Mesothelial cell of epicardium (in vitro differentiated cells): Measurements from ENCODE around the gene NSUN4. TPM values are rescaled to one million over a fixed set of nuclear protein-coding genes. Genes with fewer than 3 reads are reported as not detected.
"Not testable (repeated sequence)": the region's sequence is repeated elsewhere in the genome, so short reads cannot be mapped to it uniquely, and the experiment has no call there.

Source experiments
- DNase-seq, 2 experiments: peaks; one replicate each; pipeline ENCODE4 v3.0.0; 2021; ENCODE audit warnings: low spot score in 2 of 2; ENCODE audit not compliant: unreplicated experiment in 2 of 2
- H3K27ac Mint-ChIP-seq: 2 replicates; pipeline ENCODE4 v1.8.0; 2021; ENCODE audit warnings: mixed read lengths
- H3K27me3 Mint-ChIP-seq: 2 replicates; pipeline ENCODE4 v1.8.0; 2021; ENCODE audit warnings: low read depth, mixed read lengths
- H3K36me3 Mint-ChIP-seq: 2 replicates; pipeline ENCODE4 v1.8.0; 2021; ENCODE audit warnings: mixed read lengths
- H3K4me1 Mint-ChIP-seq: 2 replicates; pipeline ENCODE4 v1.8.0; 2021; ENCODE audit warnings: mixed read lengths
- H3K4me3 Mint-ChIP-seq: 2 replicates; pipeline ENCODE4 v1.8.0; 2021; ENCODE audit warnings: mild to moderate bottlenecking, moderate library complexity, mixed read lengths
- H3K9me3 Mint-ChIP-seq: 2 replicates; pipeline ENCODE4 v1.8.0; 2021; ENCODE audit warnings: mixed read lengths
- total RNA-seq: library from RNA; stranded (reverse); gene quantifications from 3 replicates; pipeline ENCODE4 v1.2.1, GENCODE V29; 2021
- TF ChIP-seq, protein P1 (sequence below): fragments of 200-600 bp; sonication (generic); IDR thresholded peaks from one replicate; pipeline ENCODE4 v1.5.0; 2021; ENCODE audit warnings: antibody characterized with exemption; ENCODE audit not compliant: unreplicated experiment

NSUN4 gene
- total RNA-seq, 1 donor from 2014 or later = 23.5 TPM

DNA sequence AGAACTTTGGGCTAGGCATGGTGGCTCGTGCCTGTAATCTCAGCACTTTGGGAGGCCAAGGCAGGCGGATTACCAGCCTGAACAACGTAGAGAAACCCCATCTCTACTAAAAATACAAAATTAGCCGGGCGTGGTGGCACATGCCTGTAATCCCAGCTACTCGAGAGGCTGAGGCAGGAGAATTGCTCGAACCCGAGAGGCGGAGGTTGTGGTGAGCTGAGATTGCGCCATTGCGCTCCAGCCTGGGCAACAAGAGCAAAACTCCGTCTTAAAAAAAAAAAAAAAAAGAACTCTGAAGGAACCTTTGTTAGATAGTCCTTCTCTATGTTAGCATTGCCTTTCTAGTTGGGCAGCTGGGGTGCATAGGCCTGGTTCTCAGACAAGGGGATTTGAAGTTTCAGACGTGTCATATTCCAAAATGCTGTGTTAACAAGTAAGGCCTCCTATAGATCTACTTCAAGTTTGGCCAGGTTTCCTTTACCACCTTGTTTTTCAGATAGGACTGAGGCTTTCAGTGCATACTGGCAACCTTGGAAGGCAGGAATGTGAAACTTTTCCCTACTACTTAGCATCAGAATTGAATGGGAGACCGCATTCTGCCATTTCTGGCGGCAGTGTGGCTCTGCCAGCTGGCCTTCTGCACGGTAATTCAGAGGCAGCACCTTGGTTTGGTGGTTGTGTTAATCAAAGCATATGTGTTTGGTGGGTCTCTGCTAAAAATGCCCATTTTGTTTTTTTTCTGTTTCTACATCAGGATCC, 31.0 kb upstream of the NSUN4 start:
- peaks cover 25% of the 10 kb centered on the region for H3K36me3 Mint-ChIP-seq
- no peaks in the 10 kb centered on the region for H3K27me3 Mint-ChIP-seq
- peaks cover 18% of the 10 kb centered on the region for H3K4me1 Mint-ChIP-seq
- no peak overlapping the region for H3K27ac Mint-ChIP-seq
- H3K4me3 Mint-ChIP-seq = no peak overlapping the region
- TF ChIP-seq, protein P1, sequence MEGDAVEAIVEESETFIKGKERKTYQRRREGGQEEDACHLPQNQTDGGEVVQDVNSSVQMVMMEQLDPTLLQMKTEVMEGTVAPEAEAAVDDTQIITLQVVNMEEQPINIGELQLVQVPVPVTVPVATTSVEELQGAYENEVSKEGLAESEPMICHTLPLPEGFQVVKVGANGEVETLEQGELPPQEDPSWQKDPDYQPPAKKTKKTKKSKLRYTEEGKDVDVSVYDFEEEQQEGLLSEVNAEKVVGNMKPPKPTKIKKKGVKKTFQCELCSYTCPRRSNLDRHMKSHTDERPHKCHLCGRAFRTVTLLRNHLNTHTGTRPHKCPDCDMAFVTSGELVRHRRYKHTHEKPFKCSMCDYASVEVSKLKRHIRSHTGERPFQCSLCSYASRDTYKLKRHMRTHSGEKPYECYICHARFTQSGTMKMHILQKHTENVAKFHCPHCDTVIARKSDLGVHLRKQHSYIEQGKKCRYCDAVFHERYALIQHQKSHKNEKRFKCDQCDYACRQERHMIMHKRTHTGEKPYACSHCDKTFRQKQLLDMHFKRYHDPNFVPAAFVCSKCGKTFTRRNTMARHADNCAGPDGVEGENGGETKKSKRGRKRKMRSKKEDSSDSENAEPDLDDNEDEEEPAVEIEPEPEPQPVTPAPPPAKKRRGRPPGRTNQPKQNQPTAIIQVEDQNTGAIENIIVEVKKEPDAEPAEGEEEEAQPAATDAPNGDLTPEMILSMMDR = no peak
- no peak for DNase-seq
- H3K9me3 Mint-ChIP-seq = no peaks in the 10 kb centered on the region

DNA sequence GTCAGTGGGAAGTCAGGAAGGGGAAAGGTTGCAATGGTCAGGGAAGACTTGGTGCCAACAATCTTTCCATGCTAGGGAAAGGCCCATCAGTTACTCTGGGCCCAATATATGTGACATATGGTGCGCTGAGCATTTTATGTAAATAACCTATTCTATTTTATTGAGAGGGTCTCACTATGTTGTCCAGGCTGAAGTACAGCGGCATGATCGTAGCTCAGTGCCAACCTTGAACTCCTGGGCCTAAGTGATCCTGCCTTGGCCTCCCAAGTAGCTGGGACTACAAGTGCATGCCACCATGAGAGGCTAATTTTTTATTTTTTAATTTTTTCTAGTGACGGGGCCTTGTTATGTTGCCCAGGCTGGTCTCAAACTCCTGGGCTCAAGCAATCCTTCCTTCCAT, 30.3 kb upstream of the NSUN4 start:
- Mint-ChIP-seq H3K4me1 (peaks cover 14% of the 10 kb centered on the region), H3K27me3 (no peaks in the 10 kb centered on the region), H3K4me3 (no peak overlapping the region), H3K36me3 (peaks cover 28% of the 10 kb centered on the region), H3K27ac (no peak overlapping the region), H3K9me3 (no peaks in the 10 kb centered on the region)
- no peak for DNase-seq
- TF ChIP-seq, protein P1 = no peak

DNA sequence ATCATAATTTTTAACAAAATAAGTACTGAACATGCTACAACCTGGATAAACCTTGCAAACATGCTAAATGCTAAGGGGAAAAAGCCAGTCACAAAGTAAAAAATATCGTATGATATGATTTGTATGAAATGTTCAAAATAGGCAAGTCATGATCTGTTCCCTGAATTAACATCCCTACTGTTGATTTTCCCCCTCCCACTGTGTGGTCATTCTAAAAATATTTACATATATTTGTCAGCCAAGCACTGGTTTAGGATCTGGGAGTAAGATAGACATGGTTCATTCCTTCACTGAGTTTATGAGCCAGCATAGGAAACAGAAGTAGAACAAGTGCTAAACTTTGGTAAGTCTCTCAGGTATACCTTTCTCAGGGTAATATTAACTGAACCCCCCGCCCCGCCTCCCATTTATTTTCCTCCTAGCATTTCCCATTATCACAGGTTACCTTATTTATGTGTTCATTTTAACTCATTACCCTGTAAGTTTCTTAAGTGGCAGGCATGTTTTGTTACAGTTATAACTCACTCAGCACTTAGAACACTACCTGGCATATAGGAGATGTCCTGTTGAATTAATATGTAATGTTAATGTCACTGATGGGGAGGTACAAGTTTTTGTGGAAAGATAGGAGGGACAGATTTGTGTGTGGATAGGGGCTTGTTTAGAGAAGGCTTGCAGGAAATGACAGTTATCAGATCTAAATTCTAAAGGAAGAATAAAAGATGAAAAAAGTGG, 24.8 kb upstream of the NSUN4 start:
- Mint-ChIP-seq H3K27ac (no peak overlapping the region), H3K4me1 (no peaks in the 10 kb centered on the region), H3K36me3 (peaks cover 20% of the 10 kb centered on the region), H3K9me3 (no peaks in the 10 kb centered on the region), H3K4me3 (no peak overlapping the region), H3K27me3 (no peaks in the 10 kb centered on the region)
- no peak for DNase-seq
- TF ChIP-seq, protein P1 = no peak

DNA sequence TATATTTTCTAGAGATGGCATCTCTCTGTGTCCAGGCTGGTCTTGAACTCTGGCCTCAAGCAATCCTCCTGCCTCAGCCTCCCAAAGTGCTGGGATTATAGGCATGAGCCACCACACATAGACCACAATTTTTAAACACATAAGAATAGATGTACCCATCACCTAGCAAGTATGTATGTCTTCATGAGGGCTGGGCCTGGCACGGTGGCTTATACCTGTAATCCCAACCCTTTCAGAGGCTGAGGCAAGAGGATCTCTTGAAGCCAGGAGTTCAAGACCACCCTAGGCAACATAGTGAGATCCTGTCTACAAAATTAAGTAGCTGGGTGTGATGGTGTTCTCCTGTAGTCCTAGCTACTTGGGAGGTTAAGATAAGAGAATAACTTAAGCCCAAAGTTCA, 23.3 kb upstream of the NSUN4 start:
- H3K9me3 Mint-ChIP-seq = no peaks in the 10 kb centered on the region
- DNase-seq = no peak

DNA sequence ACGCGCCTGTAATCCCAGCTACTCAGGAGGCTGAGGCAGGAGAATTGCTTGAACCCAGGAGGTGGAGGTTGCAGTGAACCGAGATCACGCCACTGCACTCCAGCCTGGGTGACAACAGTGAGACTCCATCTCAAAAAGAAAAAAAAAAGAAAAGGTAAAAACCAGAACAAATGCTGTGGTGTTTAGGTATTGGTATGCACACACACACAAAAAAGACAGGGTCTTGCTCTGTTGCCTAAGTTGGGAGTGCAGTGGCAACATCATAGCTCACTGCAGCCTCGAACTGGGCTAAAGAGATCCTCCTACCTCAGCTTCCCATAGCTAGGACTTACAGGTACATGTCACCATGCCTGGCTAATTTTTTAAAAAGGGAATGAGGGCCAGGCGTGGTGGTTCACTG, 21.3 kb upstream of the NSUN4 start:
- not testable (repeated sequence) for H3K36me3 Mint-ChIP-seq, H3K9me3 Mint-ChIP-seq, H3K27ac Mint-ChIP-seq, DNase-seq, H3K4me1 Mint-ChIP-seq, H3K4me3 Mint-ChIP-seq, H3K27me3 Mint-ChIP-seq

More for the DNA sequence above, 23.3 kb upstream of the NSUN4 start:
- Mint-ChIP-seq H3K4me1 (no peaks in the 10 kb centered on the region), H3K27ac (no peak overlapping the region), H3K36me3 (peaks cover 15% of the 10 kb centered on the region), H3K4me3 (no peak overlapping the region), H3K27me3 (no peaks in the 10 kb centered on the region)
- TF ChIP-seq, protein P1 = no peak

DNA sequence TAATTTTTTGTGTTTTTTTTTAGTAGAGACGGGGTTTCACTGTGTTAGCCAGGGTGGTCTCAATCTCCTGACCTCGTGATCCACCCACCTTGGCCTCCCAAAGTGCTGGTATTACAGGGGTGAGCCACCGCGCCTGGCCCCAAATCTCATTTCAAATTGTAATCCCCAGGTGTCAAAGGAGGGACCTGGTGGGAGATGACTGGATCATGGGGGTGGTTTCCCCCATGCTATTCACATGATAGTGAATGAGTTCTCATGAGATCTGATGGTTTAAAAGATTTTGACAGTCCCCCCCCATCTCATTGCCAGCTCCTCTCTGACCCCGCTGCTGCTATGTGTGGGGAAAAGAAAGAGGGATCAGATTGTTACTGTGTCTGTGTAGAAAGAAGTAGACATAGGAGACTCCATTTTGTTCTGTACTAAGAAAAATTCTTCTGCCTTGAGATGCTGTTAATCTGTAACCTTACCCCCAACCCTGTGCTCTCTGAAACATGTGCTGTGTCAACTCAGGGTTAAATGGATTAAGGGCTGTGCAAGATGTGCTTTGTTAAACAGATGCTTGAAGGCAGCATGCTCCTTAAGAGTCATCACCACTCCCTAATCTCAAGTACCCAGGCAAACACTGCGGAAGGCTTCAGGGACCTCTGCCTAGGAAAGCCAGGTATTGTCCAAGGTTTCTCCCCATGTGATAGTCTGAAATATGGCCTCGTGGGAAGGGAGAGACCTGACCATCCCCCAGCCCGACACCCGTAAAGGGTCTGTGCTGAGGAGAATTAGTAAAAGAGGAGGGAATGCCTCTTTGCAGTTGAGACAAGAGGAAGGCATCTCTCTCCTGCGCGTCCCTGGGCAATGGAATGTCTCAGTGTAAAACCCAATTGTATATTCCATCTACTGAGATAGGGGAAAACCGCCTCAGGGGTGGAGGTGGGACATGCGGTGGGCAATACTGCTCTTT, 20.4 kb upstream of the NSUN4 start:
- not testable (repeated sequence) for H3K4me1 Mint-ChIP-seq, DNase-seq, H3K27ac Mint-ChIP-seq, H3K27me3 Mint-ChIP-seq, H3K9me3 Mint-ChIP-seq, H3K4me3 Mint-ChIP-seq, H3K36me3 Mint-ChIP-seq

DNA sequence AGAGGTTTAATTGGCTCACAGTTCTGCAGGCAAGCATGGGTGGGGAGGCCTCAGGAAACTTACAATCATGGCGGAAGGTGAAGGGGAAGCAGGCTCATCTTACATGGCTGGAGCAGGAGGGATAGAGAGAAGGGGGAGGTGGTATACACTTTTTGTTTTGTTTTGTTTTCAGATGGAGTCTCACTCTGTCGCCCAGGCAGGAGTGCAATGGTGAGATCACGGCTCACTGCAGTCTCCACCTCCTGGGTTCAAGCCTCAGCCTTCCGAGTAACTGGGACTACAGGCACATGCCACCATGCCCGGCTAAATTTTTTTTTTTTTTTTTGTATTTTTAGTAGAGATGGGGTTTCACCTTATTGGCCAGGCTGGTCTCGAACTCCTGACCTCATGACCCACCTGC, 18.4 kb upstream of the NSUN4 start:
- H3K4me3 Mint-ChIP-seq, H3K27me3 Mint-ChIP-seq, H3K36me3 Mint-ChIP-seq, H3K27ac Mint-ChIP-seq, DNase-seq, H3K4me1 Mint-ChIP-seq, H3K9me3 Mint-ChIP-seq: not testable (repeated sequence)

DNA sequence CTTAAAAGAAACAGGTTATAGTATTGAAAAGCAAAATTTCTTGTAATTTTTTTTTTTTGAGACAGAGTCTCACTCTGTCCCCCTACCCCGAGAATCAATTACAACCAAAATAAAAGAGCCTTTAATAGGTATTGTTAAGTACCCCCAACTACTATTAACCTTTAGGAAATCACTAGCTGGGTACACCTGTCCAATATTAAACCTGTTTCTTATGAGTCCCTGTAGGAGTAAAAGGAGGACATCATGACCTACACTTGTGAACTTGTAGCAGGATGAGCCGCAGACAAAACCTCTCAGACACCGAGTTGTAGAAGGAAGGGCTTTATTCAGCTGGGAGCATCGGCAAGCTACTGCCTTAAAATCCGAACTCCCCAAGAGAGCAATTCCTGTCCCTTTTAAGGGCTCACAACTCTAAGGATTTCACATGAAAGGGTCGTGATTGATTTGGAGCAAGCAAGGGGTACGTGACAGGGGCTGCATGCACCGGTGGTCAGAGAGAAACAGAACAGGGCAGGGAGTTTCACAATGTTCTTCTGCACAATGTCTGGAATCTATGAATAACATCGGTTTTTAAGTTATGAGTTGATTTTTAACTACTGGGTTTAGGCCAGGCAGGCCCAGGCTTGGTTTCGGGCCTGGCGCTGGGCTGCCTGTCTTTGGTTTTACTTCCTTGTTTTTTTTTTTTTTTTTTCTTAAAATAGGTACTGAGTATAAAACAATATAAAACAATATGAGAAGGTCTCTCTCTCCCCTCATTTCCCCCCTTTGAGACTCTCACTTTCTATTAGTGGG, 15.1 kb upstream of the NSUN4 start:
- H3K4me3 Mint-ChIP-seq, H3K36me3 Mint-ChIP-seq, H3K27ac Mint-ChIP-seq, H3K9me3 Mint-ChIP-seq, DNase-seq, H3K27me3 Mint-ChIP-seq, H3K4me1 Mint-ChIP-seq: not testable (repeated sequence)

DNA sequence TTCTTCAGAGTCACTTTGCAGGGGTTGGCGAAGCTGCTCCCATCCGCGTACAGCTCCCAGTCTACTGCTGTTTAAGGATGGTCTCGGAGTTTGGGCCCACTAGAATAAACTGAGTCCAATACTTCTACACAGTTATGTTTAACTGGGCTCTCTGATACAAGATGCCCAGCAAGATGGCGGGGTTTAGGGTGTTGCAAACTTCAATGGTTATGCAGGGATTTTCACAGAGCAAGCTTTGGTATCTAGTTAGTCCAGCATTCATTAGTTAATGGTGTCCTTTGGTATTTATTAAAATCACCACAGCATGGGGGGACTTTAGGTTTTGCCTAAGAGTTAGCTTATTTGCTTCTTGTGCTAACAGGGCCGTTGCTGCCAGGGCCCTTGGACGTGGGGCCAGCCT, 12.4 kb upstream of the NSUN4 start:
- H3K36me3 Mint-ChIP-seq, H3K27me3 Mint-ChIP-seq, H3K9me3 Mint-ChIP-seq: not testable (repeated sequence)

More for the DNA sequence above, 12.4 kb upstream of the NSUN4 start:
- DNase-seq, H3K4me1 Mint-ChIP-seq, H3K4me3 Mint-ChIP-seq, H3K27ac Mint-ChIP-seq: not testable (repeated sequence)
